DOHH2 (cell line): ENCODE data around the gene PTPN21.

Source experiments
- H3F3A ChIP-seq: fragments of 200-600 bp; sonication (generic), shearing (Covaris generic); 2 replicates; pipeline ENCODE4 v1.6.0; 2016; ENCODE audit warnings: antibody characterized with exemption, mild to moderate bottlenecking; ENCODE audit not compliant: control insufficient read depth, insufficient read depth
- H3K27ac ChIP-seq: fragments of 200-600 bp; sonication (generic); 2 replicates; pipeline ENCODE4 v1.5.1; 2014; ENCODE audit warnings: low read depth, mild to moderate bottlenecking, low read length, moderate library complexity
- H3K27me3 ChIP-seq: fragments of 200-600 bp; sonication (generic); 2 replicates; pipeline ENCODE4 v1.6.1; 2014; ENCODE audit warnings: mild to moderate bottlenecking, low read length, mixed read lengths; ENCODE audit not compliant: control insufficient read depth
- H3K36me3 ChIP-seq: fragments of 200-600 bp; sonication (generic); 2 replicates; pipeline ENCODE4 v1.6.1; 2014; ENCODE audit warnings: mild to moderate bottlenecking, low read length, moderate library complexity, mixed read lengths; ENCODE audit not compliant: control insufficient read depth
- H3K4me1 ChIP-seq: fragments of 200-600 bp; sonication (generic); 2 replicates; pipeline ENCODE4 v1.6.1; 2014; ENCODE audit warnings: mild to moderate bottlenecking, low read length, mixed read lengths; ENCODE audit not compliant: control insufficient read depth
- H3K4me2 ChIP-seq: fragments of 200-600 bp; sonication (generic); 2 replicates; pipeline ENCODE4 v1.6.0; 2014; ENCODE audit warnings: mild to moderate bottlenecking, low read length, moderate library complexity
- H3K4me3 ChIP-seq: fragments of 200-600 bp; sonication (generic); 2 replicates; pipeline ENCODE4 v1.5.1; 2014; ENCODE audit warnings: mild to moderate bottlenecking, low read length, mixed read lengths
- H3K79me2 ChIP-seq: fragments of 200-600 bp; sonication (generic); 2 replicates; pipeline ENCODE4 v1.6.1; 2014; ENCODE audit warnings: mild to moderate bottlenecking, low read length, mixed read lengths; ENCODE audit not compliant: control insufficient read depth
- H3K9me2 ChIP-seq: fragments of 200-600 bp; sonication (generic); replicated peaks from 2 replicates; pipeline ENCODE4 v1.6.1; 2014; ENCODE audit warnings: mild to moderate bottlenecking, low read length, mixed read lengths; ENCODE audit not compliant: control insufficient read depth
- H3K9me3 ChIP-seq: fragments of 200-600 bp; sonication (generic); 2 replicates; pipeline ENCODE4 v1.6.1; 2014; ENCODE audit warnings: antibody characterized with exemption, low read length, mixed read lengths; ENCODE audit not compliant: control insufficient read depth, insufficient read depth
- H4K20me1 ChIP-seq: fragments of 200-600 bp; sonication (generic); 2 replicates; pipeline ENCODE4 v1.6.0; 2014; ENCODE audit warnings: low read depth, mild to moderate bottlenecking, antibody characterized with exemption, low read length, moderate library complexity; ENCODE audit not compliant: control insufficient read depth, insufficient read depth
- EZH2phosphoT487 ChIP-seq: fragments of 200-600 bp; sonication (generic); IDR thresholded peaks from 2 replicates; pipeline ENCODE4 v1.6.1; 2017; ENCODE audit warnings: borderline replicate concordance, mild to moderate bottlenecking, antibody characterized with exemption, low read length, moderate library complexity, mixed read lengths
- TF ChIP-seq, protein P1 (sequence below): fragments of 200-600 bp; sonication (generic); IDR thresholded peaks from one replicate; pipeline ENCODE4 v1.5.1; 2014; ENCODE audit warnings: antibody characterized with exemption, mild to moderate bottlenecking, low read depth, low read length; ENCODE audit not compliant: poor library complexity, severe bottlenecking

The PTPN21 gene

DNA sequence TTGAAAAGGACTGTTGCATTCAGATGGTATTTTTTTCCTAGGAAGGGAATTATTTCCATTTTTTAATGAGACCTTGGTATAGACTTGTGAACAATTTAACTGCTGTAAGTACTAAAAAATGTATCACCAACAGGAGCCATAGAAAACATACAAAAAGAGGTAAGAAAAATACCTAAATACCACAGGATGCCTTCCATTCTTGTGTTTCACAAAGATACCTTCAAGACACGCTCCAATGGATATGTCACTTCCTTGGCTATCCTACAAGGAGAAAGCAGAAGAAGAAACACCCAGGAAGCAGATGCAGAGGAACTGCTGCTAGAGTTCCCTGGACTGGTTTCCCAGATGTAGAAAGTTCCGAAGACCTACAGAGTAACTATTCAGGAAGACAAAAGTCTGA lies 54.2 kb downstream of the PTPN21 start:
- Histone ChIP-seq H3K27me3 (peaks cover 9% of the 10 kb centered on the region; the same call in 1 of the 2 replicates), H3K27ac (no peak overlapping the region), H3K4me1 (no peaks in the 10 kb centered on the region), H3K4me2 (no peak overlapping the region), H3K9me3 (no peaks in the 10 kb centered on the region), H3K79me2 (no peaks in the 10 kb centered on the region), H3K9me2 (no peaks in the 10 kb centered on the region), H3K36me3 (no peaks in the 10 kb centered on the region), H4K20me1 (no peaks in the 10 kb centered on the region), H3F3A (no peaks in the 10 kb centered on the region), H3K4me3 (no peak overlapping the region)
- TF ChIP-seq, protein P1, sequence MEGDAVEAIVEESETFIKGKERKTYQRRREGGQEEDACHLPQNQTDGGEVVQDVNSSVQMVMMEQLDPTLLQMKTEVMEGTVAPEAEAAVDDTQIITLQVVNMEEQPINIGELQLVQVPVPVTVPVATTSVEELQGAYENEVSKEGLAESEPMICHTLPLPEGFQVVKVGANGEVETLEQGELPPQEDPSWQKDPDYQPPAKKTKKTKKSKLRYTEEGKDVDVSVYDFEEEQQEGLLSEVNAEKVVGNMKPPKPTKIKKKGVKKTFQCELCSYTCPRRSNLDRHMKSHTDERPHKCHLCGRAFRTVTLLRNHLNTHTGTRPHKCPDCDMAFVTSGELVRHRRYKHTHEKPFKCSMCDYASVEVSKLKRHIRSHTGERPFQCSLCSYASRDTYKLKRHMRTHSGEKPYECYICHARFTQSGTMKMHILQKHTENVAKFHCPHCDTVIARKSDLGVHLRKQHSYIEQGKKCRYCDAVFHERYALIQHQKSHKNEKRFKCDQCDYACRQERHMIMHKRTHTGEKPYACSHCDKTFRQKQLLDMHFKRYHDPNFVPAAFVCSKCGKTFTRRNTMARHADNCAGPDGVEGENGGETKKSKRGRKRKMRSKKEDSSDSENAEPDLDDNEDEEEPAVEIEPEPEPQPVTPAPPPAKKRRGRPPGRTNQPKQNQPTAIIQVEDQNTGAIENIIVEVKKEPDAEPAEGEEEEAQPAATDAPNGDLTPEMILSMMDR = no peak
- TF ChIP-seq EZH2phosphoT487 = no peak

DNA sequence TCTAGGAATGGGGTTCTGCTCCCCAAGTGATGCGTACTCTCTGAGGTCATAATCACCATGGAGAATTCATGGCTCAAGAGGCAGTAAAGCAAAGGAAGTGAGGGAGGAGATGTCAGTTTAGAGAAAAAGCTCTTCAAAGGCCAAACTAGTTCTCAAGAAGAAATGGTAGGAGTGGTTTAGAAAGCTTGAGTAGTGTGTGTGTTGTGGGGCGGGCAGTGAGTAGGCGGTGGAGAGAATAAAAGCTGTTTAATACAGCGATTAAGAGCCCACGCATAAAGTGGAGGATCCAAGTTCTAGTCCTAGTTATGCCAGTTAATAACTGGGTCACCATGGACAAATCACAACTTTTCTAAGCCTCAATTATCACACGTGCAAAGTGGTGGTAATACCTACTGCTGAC lies 55.6 kb downstream of the PTPN21 start:
- H3K4me3 ChIP-seq = no peak overlapping the region
- H4K20me1 ChIP-seq = no peaks in the 10 kb centered on the region
- H3K36me3 ChIP-seq = no peaks in the 10 kb centered on the region
- no peaks in the 10 kb centered on the region for H3K9me3 ChIP-seq
- no peak for TF ChIP-seq EZH2phosphoT487
- TF ChIP-seq, protein P1 = no peak
- H3F3A ChIP-seq = no peaks in the 10 kb centered on the region
- H3K79me2 ChIP-seq = no peaks in the 10 kb centered on the region
- no peak overlapping the region for H3K4me2 ChIP-seq
- no peaks in the 10 kb centered on the region for H3K4me1 ChIP-seq
- peaks cover 5% of the 10 kb centered on the region; the same call in 1 of the 2 replicates for H3K27me3 ChIP-seq
- H3K27ac ChIP-seq = no peak overlapping the region
- H3K9me2 ChIP-seq = no peaks in the 10 kb centered on the region

DNA sequence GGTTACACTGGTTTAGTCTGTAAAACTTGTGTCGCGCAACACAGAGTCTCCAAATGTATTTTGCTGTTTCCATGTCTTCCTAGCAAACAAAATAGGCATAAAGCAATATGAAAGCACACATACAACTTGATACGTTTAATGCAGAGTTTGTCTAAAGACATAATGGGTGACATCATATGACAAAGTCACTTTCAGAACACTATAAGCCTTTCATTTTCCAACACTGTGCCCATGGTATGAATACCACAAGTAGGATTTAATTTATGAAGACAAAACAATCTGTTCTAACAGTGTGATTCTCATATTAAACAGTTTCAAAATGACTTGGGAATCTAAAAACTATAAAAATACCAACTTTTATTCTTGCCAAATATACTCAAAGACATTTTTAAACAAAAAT lies 58.4 kb downstream of the PTPN21 start:
- Histone ChIP-seq H3K4me3 (no peak overlapping the region), H3K36me3 (no peaks in the 10 kb centered on the region), H3K9me2 (no peaks in the 10 kb centered on the region), H3K9me3 (no peaks in the 10 kb centered on the region), H3K27ac (no peak overlapping the region), H3K79me2 (no peaks in the 10 kb centered on the region), H3F3A (no peaks in the 10 kb centered on the region), H3K4me1 (no peaks in the 10 kb centered on the region), H3K4me2 (no peak overlapping the region), H4K20me1 (no peaks in the 10 kb centered on the region), H3K27me3 (peaks cover 3% of the 10 kb centered on the region; the same call in 1 of the 2 replicates)
- TF ChIP-seq, protein P1 = no peak
- TF ChIP-seq EZH2phosphoT487 = no peak
